CD4-positive, alpha-beta T cell (primary cell): Measurements from ENCODE around the gene ZNF783. TPM values are rescaled to one million over a fixed set of nuclear protein-coding genes. Genes with fewer than 3 reads are reported as not detected.

Source experiments
- ATAC-seq: fragments of 200-7000 bp; cut with Tn5 transposase; one replicate; pipeline ENCODE4 v1.10.0; 2022; ENCODE audit warnings: mild to moderate bottlenecking; ENCODE audit not compliant: poor library complexity
- CTCF ChIA-PET: fragments of 350-600 bp; sonication (Branson Sonifier 250); formaldehyde crosslinking; loops from one replicate; lab custom pipeline; 2021; ENCODE audit warnings: antibody characterized with exemption, inconsistent platforms; lab: Charles Lee
- POLR2A ChIA-PET: fragments of 350-600 bp; sonication (Branson Sonifier 250); formaldehyde crosslinking; loops from one replicate; lab custom pipeline; 2021; ENCODE audit warnings: antibody characterized with exemption, inconsistent platforms; lab: Charles Lee
- DNase-seq, 14 experiments: peaks; one replicate each; pipeline ENCODE4 v3.0.0-alpha.2; 2013 to 2020; ENCODE audit warnings: mixed read lengths in 2 of 14
- H3K27ac ChIP-seq, 2 donors: one replicate each; pipeline versions ENCODE4 v1.5.1 to v1.7.0; 2013; ENCODE audit warnings: low read length in 2 of 2, low read depth in 1 of 2, mild to moderate bottlenecking in 1 of 2
- H3K27me3 ChIP-seq, 2 experiments: 1 replicate in 1 of 2; 2 replicates in 1 of 2; pipeline versions ENCODE4 v1.6.1 to v1.7.0; 2013; ENCODE audit warnings: low read length in 2 of 2, control low read depth in 1 of 2, mild to moderate bottlenecking in 1 of 2, moderate library complexity in 1 of 2; ENCODE audit not compliant: insufficient read depth in 2 of 2, control insufficient read depth in 1 of 2
- H3K36me3 ChIP-seq: one replicate; pipeline ENCODE4 v1.6.1; 2013; ENCODE audit warnings: low read length, control low read depth; ENCODE audit not compliant: insufficient read depth
- H3K4me1 ChIP-seq: one replicate; pipeline ENCODE4 v1.6.1; 2013; ENCODE audit warnings: low read length, control low read depth; ENCODE audit not compliant: insufficient read depth
- H3K4me3 ChIP-seq: one replicate; pipeline ENCODE4 v1.5.1; 2013; ENCODE audit warnings: mild to moderate bottlenecking, low read length, moderate library complexity
- H3K9me3 ChIP-seq, 2 experiments: 1 replicate in 1 of 2; 2 replicates in 1 of 2; pipeline versions ENCODE4 v1.6.1 to v1.7.0; 2013; ENCODE audit warnings: low read length in 2 of 2, mild to moderate bottlenecking in 2 of 2, control low read depth in 1 of 2, moderate library complexity in 1 of 2; ENCODE audit not compliant: control insufficient read depth in 1 of 2, insufficient read depth in 1 of 2
- H3K27ac Mint-ChIP-seq: one replicate; pipeline ENCODE4 v1.8.0; 2020; ENCODE audit warnings: mixed read lengths
- H3K27me3 Mint-ChIP-seq: one replicate; pipeline ENCODE4 v1.8.0; 2021; ENCODE audit warnings: mixed read lengths
- H3K36me3 Mint-ChIP-seq: one replicate; pipeline ENCODE4 v1.8.0; 2021; ENCODE audit warnings: low read depth, mixed read lengths
- H3K4me1 Mint-ChIP-seq: one replicate; pipeline ENCODE4 v1.8.0; 2021; ENCODE audit warnings: low read depth, mixed read lengths
- H3K4me3 Mint-ChIP-seq: one replicate; pipeline ENCODE4 v1.8.0; 2020; ENCODE audit warnings: mild to moderate bottlenecking, mixed read lengths
- H3K9me3 Mint-ChIP-seq: one replicate; pipeline ENCODE4 v1.8.0; 2020; ENCODE audit warnings: mixed read lengths
- intact Hi-C, 2 experiments: fragments of 100-400 bp; cut with DNase I in 1 of 2; cut with micrococcal nuclease in 1 of 2; formaldehyde crosslinking; loops; one replicate each; pipeline versions ENCODE4 v1.15.1 to v1.9.0; 2023 to 2025; cut with DNase I, micrococcal nuclease
- total RNA-seq, 174 experiments: library from RNA in 2 of 174; stranded (reverse) in 2 of 174; gene quantifications; one replicate each; pipeline ENCODE4 v1.2.3 and lab custom pipeline; 2021 to 2026
- TF ChIP-seq, protein P1 (sequence below): fragments of 200-600 bp; IDR thresholded peaks from one replicate; pipeline ENCODE4 v1.8.0; 2022; ENCODE audit warnings: antibody characterized with exemption, mild to moderate bottlenecking

The ZNF783 gene
- total RNA-seq, 2 experiments from 2014 or later: 27.6 to 29.0 TPM

DNA sequence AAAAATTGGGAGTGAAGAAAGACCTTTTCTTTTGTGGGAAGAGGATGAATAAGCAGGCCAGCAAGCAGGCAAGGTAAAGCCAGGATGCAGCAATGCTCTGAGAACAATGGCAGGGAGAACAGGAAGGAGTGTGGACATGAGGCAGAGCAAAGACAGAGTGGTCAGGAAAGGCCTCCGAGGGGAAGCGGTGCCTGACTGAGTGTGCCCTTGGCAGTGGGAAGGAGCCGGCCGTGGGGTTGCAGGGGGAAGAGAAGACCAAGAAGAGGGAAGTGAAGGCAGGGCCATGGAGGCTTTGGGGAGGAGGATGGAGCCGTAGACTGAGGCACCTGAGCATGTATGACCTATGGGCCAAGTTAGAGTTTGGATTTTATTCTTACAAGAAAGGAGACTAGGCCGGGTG, 44.4 kb upstream of the ZNF783 start:
- Mint-ChIP-seq H3K9me3 (no peaks in the 10 kb centered on the region), H3K27ac (no peak overlapping the region), H3K36me3 (peaks cover 75% of the 10 kb centered on the region), H3K4me1 (no peaks in the 10 kb centered on the region), H3K27me3 (no peaks in the 10 kb centered on the region), H3K4me3 (no peak overlapping the region)
- ATAC-seq (no peak), DNase-seq (no peak)
- Histone ChIP-seq H3K27me3 (no peaks in the 10 kb centered on the region), H3K4me1 (no peaks in the 10 kb centered on the region), H3K9me3 (no peaks in the 10 kb centered on the region), H3K4me3 (no peak overlapping the region), H3K27ac (no peak overlapping the region), H3K36me3 (peaks cover 66% of the 10 kb centered on the region)
- ChIA-PET POLR2A (no interaction called here), CTCF (no interaction called here)
- intact Hi-C loops: no loop called here
- TF ChIP-seq, protein P1, sequence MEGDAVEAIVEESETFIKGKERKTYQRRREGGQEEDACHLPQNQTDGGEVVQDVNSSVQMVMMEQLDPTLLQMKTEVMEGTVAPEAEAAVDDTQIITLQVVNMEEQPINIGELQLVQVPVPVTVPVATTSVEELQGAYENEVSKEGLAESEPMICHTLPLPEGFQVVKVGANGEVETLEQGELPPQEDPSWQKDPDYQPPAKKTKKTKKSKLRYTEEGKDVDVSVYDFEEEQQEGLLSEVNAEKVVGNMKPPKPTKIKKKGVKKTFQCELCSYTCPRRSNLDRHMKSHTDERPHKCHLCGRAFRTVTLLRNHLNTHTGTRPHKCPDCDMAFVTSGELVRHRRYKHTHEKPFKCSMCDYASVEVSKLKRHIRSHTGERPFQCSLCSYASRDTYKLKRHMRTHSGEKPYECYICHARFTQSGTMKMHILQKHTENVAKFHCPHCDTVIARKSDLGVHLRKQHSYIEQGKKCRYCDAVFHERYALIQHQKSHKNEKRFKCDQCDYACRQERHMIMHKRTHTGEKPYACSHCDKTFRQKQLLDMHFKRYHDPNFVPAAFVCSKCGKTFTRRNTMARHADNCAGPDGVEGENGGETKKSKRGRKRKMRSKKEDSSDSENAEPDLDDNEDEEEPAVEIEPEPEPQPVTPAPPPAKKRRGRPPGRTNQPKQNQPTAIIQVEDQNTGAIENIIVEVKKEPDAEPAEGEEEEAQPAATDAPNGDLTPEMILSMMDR: no peak

DNA sequence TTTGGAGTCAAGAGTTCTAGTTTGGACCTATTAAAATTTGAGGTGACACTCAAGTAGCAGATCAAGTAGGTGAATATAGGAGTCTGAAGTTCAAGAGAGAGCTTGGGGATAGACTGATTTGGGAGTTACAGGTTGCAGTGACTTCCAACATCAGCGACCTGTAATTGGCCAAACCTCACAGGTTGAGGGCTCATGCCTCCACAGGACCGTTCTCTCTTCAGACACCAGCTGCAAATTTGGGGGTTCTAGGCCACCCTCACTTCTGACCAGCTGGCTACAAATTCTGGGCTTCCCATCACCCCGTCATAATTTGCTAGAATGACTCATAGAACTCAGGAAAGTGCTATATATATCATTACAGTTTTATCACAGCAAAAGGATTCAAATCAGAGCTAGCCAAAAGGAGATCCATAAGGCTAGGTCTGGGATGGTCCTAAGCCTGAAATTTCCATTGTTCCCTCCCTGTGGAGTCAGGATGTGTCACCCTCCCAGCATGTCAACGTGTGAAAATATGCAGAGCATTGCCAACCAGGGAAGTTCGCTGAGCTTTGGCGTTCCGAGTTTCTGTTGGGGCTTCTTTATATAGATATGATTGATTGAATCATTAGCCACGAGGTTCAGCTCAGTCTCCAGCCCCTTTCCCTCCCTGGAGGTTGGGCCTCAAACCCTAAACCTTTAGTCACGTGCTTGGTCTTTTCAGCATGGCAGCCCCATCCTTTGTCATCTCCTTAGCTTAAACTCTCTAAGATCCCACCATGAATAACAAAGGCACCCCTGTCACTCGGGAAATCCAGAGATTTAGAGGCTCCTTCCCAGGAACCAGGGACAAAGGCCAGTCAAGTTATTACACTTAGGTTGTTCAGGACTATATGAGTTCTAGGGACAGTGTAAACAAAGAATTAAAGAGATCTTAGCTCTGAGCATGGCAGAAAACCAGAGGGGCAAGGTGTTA, 43.3 kb upstream of the ZNF783 start:
- no peaks in the 10 kb centered on the region for H3K27me3 Mint-ChIP-seq
- Histone ChIP-seq H3K4me1 (no peaks in the 10 kb centered on the region), H3K9me3 (peaks cover 0 to 4% of the 10 kb centered on the region in 2 experiments), H3K27me3 (no peaks in the 10 kb centered on the region), H3K27ac (no peak overlapping the region), H3K4me3 (no peak overlapping the region), H3K36me3 (peaks cover 58% of the 10 kb centered on the region)
- peaks cover 67% of the 10 kb centered on the region for H3K36me3 Mint-ChIP-seq
- no peaks in the 10 kb centered on the region for H3K9me3 Mint-ChIP-seq
- ChIA-PET CTCF (no interaction called here), POLR2A (no interaction called here)
- DNase-seq: no peak
- no peaks in the 10 kb centered on the region for H3K4me1 Mint-ChIP-seq
- TF ChIP-seq, protein P1: no peak
- H3K27ac Mint-ChIP-seq: no peak overlapping the region
- no peak for ATAC-seq
- H3K4me3 Mint-ChIP-seq: no peak overlapping the region
- intact Hi-C loops: no loop called here

GRCh38 chr7:149220534-149220933, 41.5 kb upstream of the ZNF783 start:
- H3K4me3 Mint-ChIP-seq: no peak overlapping the region
- CTCF ChIA-PET: no interaction called here
- intact Hi-C loops: no loop called here

More at GRCh38 chr7:149220534-149220933, 41.5 kb upstream of the ZNF783 start:
- ATAC-seq (no peak), DNase-seq (no peak)
- no peak overlapping the region for H3K4me3 ChIP-seq
- Mint-ChIP-seq H3K4me1 (no peaks in the 10 kb centered on the region), H3K9me3 (no peaks in the 10 kb centered on the region), H3K36me3 (peaks cover 62% of the 10 kb centered on the region), H3K27ac (no peak overlapping the region), H3K27me3 (no peaks in the 10 kb centered on the region)
- POLR2A ChIA-PET: no interaction called here
- H3K27me3 ChIP-seq: no peaks in the 10 kb centered on the region
- TF ChIP-seq, protein P1: no peak
- H3K9me3 ChIP-seq: peaks cover 0 to 15% of the 10 kb centered on the region in 2 experiments
- H3K27ac ChIP-seq: no peak overlapping the region
- H3K4me1 ChIP-seq: no peaks in the 10 kb centered on the region
- H3K36me3 ChIP-seq: peaks cover 42% of the 10 kb centered on the region
